Natural killer cell (primary cell): ENCODE measurements around the gene FAM83F. TPM values are rescaled to one million over a fixed set of nuclear protein-coding genes. Genes with fewer than 3 reads are reported as not detected.

Experiments used
- ATAC-seq, 3 donors: fragments of 150-1000 bp in 2 of 3; fragments of 200-7000 bp in 1 of 3; cut with Tn5 transposase; 1 replicate in 1 of 3; 2 replicates in 2 of 3; pipeline ENCODE4 v1.10.0; 2021; ENCODE audit warnings: mild to moderate bottlenecking in 2 of 3, moderate library complexity in 2 of 3
- DNase-seq, 2 donors: peaks; one replicate each; pipeline versions ENCODE4 v3.0.0 to v3.0.0-alpha.2; 2013 to 2021; ENCODE audit warnings: mixed read lengths in 1 of 2
- H3K27ac ChIP-seq: one replicate; pipeline ENCODE4 v1.5.1; 2013; ENCODE audit warnings: mild to moderate bottlenecking, low read length
- H3K27me3 ChIP-seq: one replicate; pipeline ENCODE4 v1.6.1; 2013; ENCODE audit warnings: low read length; ENCODE audit not compliant: control insufficient read depth, insufficient read depth
- H3K36me3 ChIP-seq: one replicate; pipeline ENCODE4 v1.6.1; 2013; ENCODE audit warnings: low read length; ENCODE audit not compliant: control insufficient read depth, insufficient read depth
- H3K4me1 ChIP-seq: one replicate; pipeline ENCODE4 v1.6.1; 2013; ENCODE audit warnings: low read length; ENCODE audit not compliant: control insufficient read depth, insufficient read depth
- H3K4me3 ChIP-seq: one replicate; pipeline ENCODE4 v1.5.1; 2013; ENCODE audit warnings: low read length
- H3K9me3 ChIP-seq: one replicate; pipeline ENCODE4 v1.6.1; 2013; ENCODE audit warnings: low read length; ENCODE audit not compliant: control insufficient read depth, insufficient read depth
- H3K27ac Mint-ChIP-seq, 2 donors: one replicate each; pipeline ENCODE4 v1.8.0; 2022; ENCODE audit warnings: mild to moderate bottlenecking in 2 of 2, mixed read lengths in 2 of 2, moderate library complexity in 1 of 2
- H3K27me3 Mint-ChIP-seq, 2 donors: one replicate each; pipeline ENCODE4 v1.8.0; 2022; ENCODE audit warnings: low read depth in 2 of 2, mixed read lengths in 2 of 2
- H3K36me3 Mint-ChIP-seq: one replicate; pipeline ENCODE4 v1.8.0; 2022; ENCODE audit warnings: mixed read lengths
- H3K4me1 Mint-ChIP-seq, 2 donors: one replicate each; pipeline ENCODE4 v1.8.0; 2022; ENCODE audit warnings: mixed read lengths in 2 of 2
- H3K4me3 Mint-ChIP-seq: one replicate; pipeline ENCODE4 v1.8.0; 2022; ENCODE audit warnings: mild to moderate bottlenecking, moderate library complexity, mixed read lengths
- H3K9me3 Mint-ChIP-seq, 2 donors: one replicate each; pipeline ENCODE4 v1.8.0; 2022; ENCODE audit warnings: mixed read lengths in 2 of 2
- WGBS: methylation state at CpG from one replicate; pipeline ENCODE4 v1.1.7; 2013; ENCODE audit warnings: missing lambda C conversion rate; ENCODE audit not compliant: insufficient coverage; 5-methylcytosine and 5-hydroxymethylcytosine counted together
- intact Hi-C: fragments of 100-400 bp; cut with micrococcal nuclease; formaldehyde crosslinking; loops from one replicate; pipeline ENCODE4 v1.14.2; 2022
- total RNA-seq, 4 donors: library from RNA; stranded (reverse); fragments of 120-200 nt in 1 of 4; gene quantifications; one replicate each; pipeline versions ENCODE4 v1.2.3 to v1.2.4, GENCODE V29; 2013 to 2022
- TF ChIP-seq, protein P1 (sequence below): fragments of 200-600 bp; IDR thresholded peaks from one replicate; pipeline ENCODE4 v1.8.0; 2022; ENCODE audit warnings: antibody characterized with exemption

Gene FAM83F
- total RNA-seq, 3 donors from 2014 or later (not counting 1 experiment from before 2014, with no cell fraction given): 1.0 to 7.5 TPM; not detected in 1

DNA sequence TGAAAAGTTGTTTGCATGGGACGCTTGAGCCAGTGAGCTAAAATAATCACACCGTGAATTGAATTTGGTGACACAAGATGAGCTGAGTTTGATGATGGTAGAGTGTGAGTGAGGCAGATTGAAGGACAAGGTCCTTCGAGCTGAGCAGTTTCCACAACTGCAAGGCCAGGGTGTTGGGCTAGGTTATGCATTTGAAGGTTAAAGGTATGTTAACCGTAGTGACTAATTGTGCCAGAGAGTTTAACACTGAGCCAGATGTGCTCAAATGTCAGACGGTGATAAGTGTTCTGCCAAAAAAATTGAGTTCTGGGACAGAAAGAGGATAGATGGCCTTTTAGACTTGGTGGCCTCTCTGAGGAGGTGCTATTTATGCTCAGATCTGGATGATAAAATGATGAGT is 89.5 kb downstream of the FAM83F start:
- H3K27ac Mint-ChIP-seq: no peak overlapping the region
- no peak overlapping the region for H3K4me3 Mint-ChIP-seq
- H3K9me3 ChIP-seq: no peaks in the 10 kb centered on the region
- H3K4me1 Mint-ChIP-seq: peaks cover 15 to 24% of the 10 kb centered on the region in 2 donors
- no peak for DNase-seq
- no peaks in the 10 kb centered on the region for H3K9me3 Mint-ChIP-seq
- 98% methylated on average over 5 of the region's 5 CpGs for WGBS
- intact Hi-C loops: loop anchor here (5.0 kb wide), 1 partner anchor 43 kb away; no protein-coding TSS in a partner anchor
- TF ChIP-seq, protein P1, sequence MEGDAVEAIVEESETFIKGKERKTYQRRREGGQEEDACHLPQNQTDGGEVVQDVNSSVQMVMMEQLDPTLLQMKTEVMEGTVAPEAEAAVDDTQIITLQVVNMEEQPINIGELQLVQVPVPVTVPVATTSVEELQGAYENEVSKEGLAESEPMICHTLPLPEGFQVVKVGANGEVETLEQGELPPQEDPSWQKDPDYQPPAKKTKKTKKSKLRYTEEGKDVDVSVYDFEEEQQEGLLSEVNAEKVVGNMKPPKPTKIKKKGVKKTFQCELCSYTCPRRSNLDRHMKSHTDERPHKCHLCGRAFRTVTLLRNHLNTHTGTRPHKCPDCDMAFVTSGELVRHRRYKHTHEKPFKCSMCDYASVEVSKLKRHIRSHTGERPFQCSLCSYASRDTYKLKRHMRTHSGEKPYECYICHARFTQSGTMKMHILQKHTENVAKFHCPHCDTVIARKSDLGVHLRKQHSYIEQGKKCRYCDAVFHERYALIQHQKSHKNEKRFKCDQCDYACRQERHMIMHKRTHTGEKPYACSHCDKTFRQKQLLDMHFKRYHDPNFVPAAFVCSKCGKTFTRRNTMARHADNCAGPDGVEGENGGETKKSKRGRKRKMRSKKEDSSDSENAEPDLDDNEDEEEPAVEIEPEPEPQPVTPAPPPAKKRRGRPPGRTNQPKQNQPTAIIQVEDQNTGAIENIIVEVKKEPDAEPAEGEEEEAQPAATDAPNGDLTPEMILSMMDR: no peak
- no peaks in the 10 kb centered on the region for H3K27me3 Mint-ChIP-seq
- no peak for ATAC-seq
- H3K36me3 ChIP-seq: no peaks in the 10 kb centered on the region
- peaks cover 17% of the 10 kb centered on the region for H3K4me1 ChIP-seq
- no peak overlapping the region for H3K27ac ChIP-seq
- H3K36me3 Mint-ChIP-seq: no peaks in the 10 kb centered on the region
- no peak overlapping the region for H3K4me3 ChIP-seq
- H3K27me3 ChIP-seq: no peaks in the 10 kb centered on the region

DNA sequence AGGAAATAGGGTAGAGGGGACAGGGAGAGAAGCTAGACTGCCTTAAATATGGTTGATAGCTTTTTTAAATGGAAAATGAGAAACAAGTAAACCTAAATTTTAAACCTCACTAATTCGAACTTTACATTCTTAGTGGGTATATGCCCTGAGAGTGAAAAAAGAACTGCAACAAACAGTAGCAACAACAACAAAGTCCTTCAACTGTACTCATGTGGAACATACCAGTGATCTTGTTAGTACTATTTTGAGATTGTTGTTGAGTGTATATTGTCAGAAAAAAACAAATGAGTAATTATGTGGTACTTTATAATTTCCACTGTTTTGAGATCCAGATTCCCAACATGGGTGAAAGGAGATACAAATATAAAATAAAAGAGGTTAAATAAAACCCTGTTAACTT is 94.1 kb downstream of the FAM83F start:
- no CpG with 5 or more reads among the region's 1 CpG for WGBS
- H3K4me1 Mint-ChIP-seq: peaks cover 45 to 47% of the 10 kb centered on the region in 2 donors
- no peak overlapping the region for H3K4me3 Mint-ChIP-seq
- no peaks in the 10 kb centered on the region for H3K9me3 Mint-ChIP-seq
- intact Hi-C loops: no loop called here
- ATAC-seq (no peak), DNase-seq (no peak)
- Histone ChIP-seq H3K4me1 (peaks cover 6% of the 10 kb centered on the region), H3K4me3 (no peak overlapping the region), H3K27ac (no peak overlapping the region), H3K9me3 (no peaks in the 10 kb centered on the region), H3K27me3 (no peaks in the 10 kb centered on the region), H3K36me3 (no peaks in the 10 kb centered on the region)
- H3K27me3 Mint-ChIP-seq: no peaks in the 10 kb centered on the region
- H3K27ac Mint-ChIP-seq: peak overlapping the region in 1 of 2 donors; percentile 40
- no peaks in the 10 kb centered on the region for H3K36me3 Mint-ChIP-seq
- TF ChIP-seq, protein P1: no peak

Other genes with a start within 250 kb of the FAM83F start
- not detected for gene ENTHD1, start 101.2 kb upstream of the FAM83F start, total RNA-seq
- gene GRAP2, start 93.9 kb upstream of the FAM83F start, total RNA-seq: 10 to 100 TPM; 65.1 to 97.3 (median 92.2) TPM
- 1 to 10 TPM; 2.6 to 8.7 (median 6.7) TPM for gene TMA7B, start 34.6 kb upstream of the FAM83F start, total RNA-seq
- gene TNRC6B, start 183.0 kb downstream of the FAM83F start, total RNA-seq: 100 to 1,000 TPM; 112 to 141 (median 138) TPM